Measurements from ENCODE around the gene FOXE3. TPM values are rescaled to one million over a fixed set of nuclear protein-coding genes. Genes with fewer than 3 reads are reported as not detected.

FOXE3 gene
- total and polyA plus RNA-seq, 4 donors, result not detected

DNA sequence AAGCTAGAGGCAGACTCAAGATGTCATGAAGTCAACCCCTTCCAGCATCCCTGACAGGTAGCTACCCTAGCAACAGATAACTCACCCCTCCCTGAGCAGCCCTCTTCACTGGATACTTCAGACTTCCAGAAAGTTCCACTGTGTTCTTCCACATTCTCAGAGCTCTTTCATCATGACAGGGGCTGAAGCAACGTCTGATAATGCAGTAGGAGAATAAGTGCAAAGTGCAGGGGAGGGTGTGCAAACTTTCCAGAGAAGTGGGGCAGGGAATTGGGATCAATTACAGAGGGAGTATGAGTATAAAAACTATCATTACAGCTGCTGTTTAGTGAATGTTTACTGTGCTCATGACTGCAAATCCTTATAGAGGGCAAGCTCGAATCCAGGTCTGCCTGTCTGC, 26.4 kb upstream of the FOXE3 start:
- H3K4me1 ChIP-seq (ENCODE audit: control insufficient read depth in 4 of 4, insufficient read depth in 4 of 4, low read length in 3 of 4), result no peaks in the 10 kb centered on the region
- 49% methylated on average over 2 of the region's 2 CpGs for WGBS

DNA sequence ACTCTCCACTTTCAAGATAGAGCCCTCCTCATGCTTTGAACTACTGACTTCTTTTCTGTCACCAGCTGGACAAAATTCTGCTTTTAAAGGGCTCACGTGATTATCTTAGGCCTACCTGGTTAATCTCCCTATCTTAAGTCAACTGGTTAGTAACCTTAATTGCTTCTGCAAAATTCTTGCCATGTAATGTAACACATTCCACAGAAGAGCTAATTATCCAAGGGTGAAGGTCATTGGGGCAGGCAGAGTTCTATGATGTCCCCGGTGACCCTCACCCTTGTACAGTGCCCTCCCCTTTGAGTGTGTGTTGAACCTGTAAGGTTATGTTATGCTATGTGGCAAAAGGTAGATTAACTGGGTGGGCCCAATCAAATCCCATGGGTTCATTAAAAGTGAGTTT, 25.2 kb upstream of the FOXE3 start:
- Histone ChIP-seq H3K27ac (ENCODE audit: low read depth in 1 of 2, low read length in 2 of 2) (no peak overlapping the region), H3K9me3 (ENCODE audit: control insufficient read depth in 4 of 4, low read length in 3 of 4) (no peaks in the 10 kb centered on the region), H3K4me1 (ENCODE audit: control insufficient read depth in 4 of 4, insufficient read depth in 4 of 4, low read length in 3 of 4) (no peaks in the 10 kb centered on the region), H3K27me3 (ENCODE audit: control insufficient read depth in 4 of 4, insufficient read depth in 4 of 4, low read length in 3 of 4) (no peaks in the 10 kb centered on the region), H3K9ac (ENCODE audit: low read depth in 1 of 2, low read length in 2 of 2) (no peak overlapping the region), H3K36me3 (ENCODE audit: control insufficient read depth in 4 of 4, insufficient read depth in 3 of 4, low read depth in 1 of 4, low read length in 3 of 4) (no peaks in the 10 kb centered on the region), H3K4me3 (ENCODE audit: low read depth in 1 of 3, low read length in 3 of 3) (no peak overlapping the region)
- DNase-seq (ENCODE audit: low spot score), result no peak
- TF ChIP-seq, protein P1, sequence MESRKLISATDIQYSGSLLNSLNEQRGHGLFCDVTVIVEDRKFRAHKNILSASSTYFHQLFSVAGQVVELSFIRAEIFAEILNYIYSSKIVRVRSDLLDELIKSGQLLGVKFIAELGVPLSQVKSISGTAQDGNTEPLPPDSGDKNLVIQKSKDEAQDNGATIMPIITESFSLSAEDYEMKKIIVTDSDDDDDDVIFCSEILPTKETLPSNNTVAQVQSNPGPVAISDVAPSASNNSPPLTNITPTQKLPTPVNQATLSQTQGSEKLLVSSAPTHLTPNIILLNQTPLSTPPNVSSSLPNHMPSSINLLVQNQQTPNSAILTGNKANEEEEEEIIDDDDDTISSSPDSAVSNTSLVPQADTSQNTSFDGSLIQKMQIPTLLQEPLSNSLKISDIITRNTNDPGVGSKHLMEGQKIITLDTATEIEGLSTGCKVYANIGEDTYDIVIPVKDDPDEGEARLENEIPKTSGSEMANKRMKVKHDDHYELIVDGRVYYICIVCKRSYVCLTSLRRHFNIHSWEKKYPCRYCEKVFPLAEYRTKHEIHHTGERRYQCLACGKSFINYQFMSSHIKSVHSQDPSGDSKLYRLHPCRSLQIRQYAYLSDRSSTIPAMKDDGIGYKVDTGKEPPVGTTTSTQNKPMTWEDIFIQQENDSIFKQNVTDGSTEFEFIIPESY (IDR thresholded peaks at IDR 0.05), result no peak
- TF ChIP-seq TAF1 (conservative IDR thresholded peaks at IDR 0.05) (no peak), YY1 (IDR thresholded peaks at IDR 0.05) (no peak), FOXA2 (IDR thresholded peaks at IDR 0.05) (no peak)
- TF ChIP-seq, protein P2, sequence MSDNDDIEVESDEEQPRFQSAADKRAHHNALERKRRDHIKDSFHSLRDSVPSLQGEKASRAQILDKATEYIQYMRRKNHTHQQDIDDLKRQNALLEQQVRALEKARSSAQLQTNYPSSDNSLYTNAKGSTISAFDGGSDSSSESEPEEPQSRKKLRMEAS (IDR thresholded peaks at IDR 0.05), result no peak
- 85% methylated on average over 2 of the region's 2 CpGs for WGBS

More for the DNA sequence above, 26.4 kb upstream of the FOXE3 start:
- no peak overlapping the region for H3K27ac ChIP-seq (ENCODE audit: low read depth in 1 of 2, low read length in 2 of 2)
- DNase-seq (ENCODE audit: low spot score), result no peak
- H3K36me3 ChIP-seq (ENCODE audit: control insufficient read depth in 4 of 4, insufficient read depth in 3 of 4, low read depth in 1 of 4, low read length in 3 of 4), result no peaks in the 10 kb centered on the region
- TF ChIP-seq YY1 (IDR thresholded peaks at IDR 0.05) (peak; percentile 18), GABPA (IDR thresholded peaks at IDR 0.05 in 1 of 2, conservative IDR thresholded peaks at IDR 0.05 in 1 of 2) (no peak), HNF4A (conservative IDR thresholded peaks at IDR 0.05) (peak; percentile 46 to 64), RXRA (IDR thresholded peaks at IDR 0.05) (peak in 1 of 2 donors; percentile 10)
- TF ChIP-seq, protein P3, sequence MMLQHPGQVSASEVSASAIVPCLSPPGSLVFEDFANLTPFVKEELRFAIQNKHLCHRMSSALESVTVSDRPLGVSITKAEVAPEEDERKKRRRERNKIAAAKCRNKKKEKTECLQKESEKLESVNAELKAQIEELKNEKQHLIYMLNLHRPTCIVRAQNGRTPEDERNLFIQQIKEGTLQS (IDR thresholded peaks at IDR 0.05), result no peak
- TF ChIP-seq, protein P1 (IDR thresholded peaks at IDR 0.05), result peak; percentile 12
- H3K4me3 ChIP-seq (ENCODE audit: low read depth in 1 of 3, low read length in 3 of 3), result no peak overlapping the region
- no peak overlapping the region for H3K9ac ChIP-seq (ENCODE audit: low read depth in 1 of 2, low read length in 2 of 2)
- no peaks in the 10 kb centered on the region for H3K9me3 ChIP-seq (ENCODE audit: control insufficient read depth in 4 of 4, low read length in 3 of 4)
- H3K27me3 ChIP-seq (ENCODE audit: control insufficient read depth in 4 of 4, insufficient read depth in 4 of 4, low read length in 3 of 4), result no peaks in the 10 kb centered on the region

DNA sequence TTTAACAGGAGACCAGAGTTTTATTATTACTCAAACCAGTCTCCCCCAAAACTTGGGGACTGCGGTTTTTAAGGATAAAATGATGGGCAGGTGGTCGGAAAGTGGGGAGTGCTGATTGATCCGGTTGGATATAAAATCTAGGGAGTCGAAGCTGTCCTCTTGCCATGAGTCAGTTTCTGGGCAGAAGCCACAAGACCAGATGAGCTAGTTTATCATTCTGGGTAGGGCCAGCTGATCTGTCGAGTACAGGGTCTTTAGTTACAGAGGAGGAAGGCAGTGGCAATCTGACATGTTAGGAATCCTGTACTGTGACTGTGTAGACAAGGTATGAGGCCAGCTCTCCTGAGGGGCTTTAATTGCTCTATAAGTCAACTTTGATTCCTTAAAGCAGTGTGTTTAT, 22.9 kb upstream of the FOXE3 start:
- Histone ChIP-seq H3K9me3 (ENCODE audit: control insufficient read depth in 4 of 4, low read length in 3 of 4) (no peaks in the 10 kb centered on the region), H3K27ac (ENCODE audit: low read depth in 1 of 2, low read length in 2 of 2) (no peak overlapping the region), H3K4me1 (ENCODE audit: control insufficient read depth in 4 of 4, insufficient read depth in 4 of 4, low read length in 3 of 4) (no peaks in the 10 kb centered on the region), H3K9ac (ENCODE audit: low read depth in 1 of 2, low read length in 2 of 2) (no peak overlapping the region), H3K36me3 (ENCODE audit: control insufficient read depth in 4 of 4, insufficient read depth in 3 of 4, low read depth in 1 of 4, low read length in 3 of 4) (no peaks in the 10 kb centered on the region), H3K4me3 (ENCODE audit: low read depth in 1 of 3, low read length in 3 of 3) (no peak overlapping the region), H3K27me3 (ENCODE audit: control insufficient read depth in 4 of 4, insufficient read depth in 4 of 4, low read length in 3 of 4) (no peaks in the 10 kb centered on the region)
- no peak for TF ChIP-seq EGR1 (IDR thresholded peaks at IDR 0.05; ENCODE audit: low read depth in 2 of 2)
- 79% methylated on average over 5 of the region's 5 CpGs for WGBS
- no peak for DNase-seq (ENCODE audit: low spot score)
